Measurements from ENCODE around the gene ITGA11.

DNA sequence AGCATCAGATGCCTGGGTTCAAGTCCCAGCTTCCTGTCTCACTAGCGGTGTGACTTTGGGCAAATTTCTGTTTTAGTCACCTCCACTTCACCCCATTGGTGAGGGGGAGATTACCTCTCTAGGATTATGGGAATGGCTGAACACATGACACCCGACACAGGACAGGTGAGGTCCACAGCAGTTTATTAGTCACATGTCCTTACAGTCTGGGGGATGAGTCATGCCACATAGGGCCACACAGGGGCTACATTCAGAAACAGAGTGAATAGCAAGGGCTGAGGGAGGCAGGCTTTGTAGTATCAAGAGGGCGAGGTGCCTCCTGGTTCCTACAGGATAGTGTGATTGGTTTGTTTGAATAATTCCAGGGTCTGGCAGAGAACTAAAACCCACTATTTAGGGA lies 15.2 kb upstream of the ITGA11 start:
- TF ChIP-seq, protein P1, sequence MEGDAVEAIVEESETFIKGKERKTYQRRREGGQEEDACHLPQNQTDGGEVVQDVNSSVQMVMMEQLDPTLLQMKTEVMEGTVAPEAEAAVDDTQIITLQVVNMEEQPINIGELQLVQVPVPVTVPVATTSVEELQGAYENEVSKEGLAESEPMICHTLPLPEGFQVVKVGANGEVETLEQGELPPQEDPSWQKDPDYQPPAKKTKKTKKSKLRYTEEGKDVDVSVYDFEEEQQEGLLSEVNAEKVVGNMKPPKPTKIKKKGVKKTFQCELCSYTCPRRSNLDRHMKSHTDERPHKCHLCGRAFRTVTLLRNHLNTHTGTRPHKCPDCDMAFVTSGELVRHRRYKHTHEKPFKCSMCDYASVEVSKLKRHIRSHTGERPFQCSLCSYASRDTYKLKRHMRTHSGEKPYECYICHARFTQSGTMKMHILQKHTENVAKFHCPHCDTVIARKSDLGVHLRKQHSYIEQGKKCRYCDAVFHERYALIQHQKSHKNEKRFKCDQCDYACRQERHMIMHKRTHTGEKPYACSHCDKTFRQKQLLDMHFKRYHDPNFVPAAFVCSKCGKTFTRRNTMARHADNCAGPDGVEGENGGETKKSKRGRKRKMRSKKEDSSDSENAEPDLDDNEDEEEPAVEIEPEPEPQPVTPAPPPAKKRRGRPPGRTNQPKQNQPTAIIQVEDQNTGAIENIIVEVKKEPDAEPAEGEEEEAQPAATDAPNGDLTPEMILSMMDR (IDR thresholded peaks at IDR 0.05) = no peak
- no peak for TF ChIP-seq ZFX (IDR thresholded peaks at IDR 0.05; ENCODE audit: borderline replicate concordance)
